SK-N-SH treated with all-trans-retinoic acid at 6 μM for 48 hours (cell line): ENCODE measurements around the gene DYRK3.

ENCODE experiments used
- BACH2 ChIP-seq: fragments of 250-450 bp; sonication (Bioruptor Pico); IDR thresholded peaks from 2 replicates; pipeline ENCODE4 v1.9.0; 2021; ENCODE audit warnings: mild to moderate bottlenecking, borderline replicate concordance
- ISL1 ChIP-seq: fragments of 250-450 bp; sonication (Bioruptor Pico); IDR thresholded peaks from 2 replicates; pipeline ENCODE4 v2.1.2; 2022; ENCODE audit warnings: mild to moderate bottlenecking, moderate library complexity
- PATZ1 ChIP-seq: fragments of 250-450 bp; sonication (Bioruptor Pico); IDR thresholded peaks from 2 replicates; pipeline ENCODE4 v1.8.0; 2020; ENCODE audit warnings: mild to moderate bottlenecking, moderate library complexity, borderline replicate concordance
- PPARA ChIP-seq: fragments of 250-450 bp; sonication (Bioruptor Pico); IDR thresholded peaks from 2 replicates; pipeline ENCODE4 v1.5.0; 2020; ENCODE audit warnings: mild to moderate bottlenecking, borderline replicate concordance
- ZFP3 ChIP-seq: fragments of 250-450 bp; sonication (Bioruptor Pico); IDR thresholded peaks from 2 replicates; pipeline ENCODE4 v1.5.0; 2020; ENCODE audit warnings: mild to moderate bottlenecking, moderate library complexity
- ZNF70 ChIP-seq: fragments of 450-650 bp; formaldehyde crosslinking; IDR thresholded peaks from 2 replicates; pipeline ENCODE4 v1.5.0; 2020; ENCODE audit warnings: mild to moderate bottlenecking, moderate library complexity
- ZNF8 ChIP-seq: fragments of 450-650 bp; formaldehyde crosslinking; IDR thresholded peaks from 2 replicates; pipeline ENCODE4 v1.5.0; 2020; ENCODE audit warnings: mild to moderate bottlenecking, moderate library complexity

- TF ChIP-seq ZNF70 (CRISPR knock-in tag) (no peak), PATZ1 (no peak), ISL1 (CRISPR knock-in tag) (no peak), ZFP3 (CRISPR knock-in tag) (no peak), PPARA (no peak), ZNF8 (no peak), BACH2 (CRISPR knock-in tag) (no peak)
Measured at GRCh38 chr1:206649261-206649921, 14.1 kb downstream of the DYRK3 start.
